ENCODE data around the gene CARD10. TPM values are rescaled to one million over a fixed set of nuclear protein-coding genes. Genes with fewer than 3 reads are reported as not detected.
"Not testable (repeated sequence)": the region's sequence is repeated elsewhere in the genome, so short reads cannot be mapped to it uniquely, and the experiment has no call there.

Gene CARD10
- total RNA-seq, 2 donors from 2014 or later = 0.12 to 0.31 TPM

GRCh38 chr22:37561212-37562048 is 42.2 kb upstream of the CARD10 start:
- Mint-ChIP-seq H3K27ac (no peak overlapping the region), H3K4me3 (peak overlapping the region; percentile 87), H3K36me3 (ENCODE audit: low read depth) (no peaks in the 10 kb centered on the region), H3K4me1 (peaks cover 17% of the 10 kb centered on the region), H3K27me3 (peaks cover 49% of the 10 kb centered on the region)
- no peaks in the 10 kb centered on the region for H3K9me3 ChIP-seq (ENCODE audit: control insufficient read depth, low read length, poor library complexity, severe bottlenecking)
- DNase-seq (peak; percentile 57 to 80 (median 59)), ATAC-seq (peak; percentile 66)

DNA sequence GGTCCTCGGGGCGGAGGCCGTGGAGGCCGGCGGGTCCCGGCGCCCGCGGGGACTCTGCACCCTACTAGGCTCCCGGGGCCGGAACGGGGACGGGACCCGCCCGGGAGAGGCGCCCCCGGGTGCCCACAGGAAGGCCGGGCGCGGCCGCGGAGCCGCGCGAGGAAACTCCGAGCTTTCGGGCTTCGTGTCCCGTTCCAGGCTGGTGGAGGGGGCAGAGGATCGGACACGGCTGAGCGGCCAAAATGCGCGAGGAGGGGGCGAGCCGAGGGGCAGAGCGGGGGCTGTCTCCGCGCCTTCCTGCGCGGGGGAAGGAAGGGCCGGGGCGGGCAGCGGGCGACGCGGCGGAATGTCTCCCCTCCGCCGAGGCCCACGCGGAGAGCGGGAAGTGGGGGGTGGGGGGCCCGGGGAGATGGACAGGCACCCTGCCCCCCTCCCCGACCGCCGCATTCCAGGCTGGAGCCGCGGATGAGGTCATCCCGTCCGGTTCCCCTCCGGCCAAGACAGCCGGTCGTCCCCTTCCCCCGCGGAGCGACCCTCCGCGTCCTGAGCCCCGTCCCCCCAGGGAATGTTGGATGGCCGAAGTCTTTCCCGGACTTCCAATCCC is 41.5 kb upstream of the CARD10 start:
- Mint-ChIP-seq H3K36me3 (ENCODE audit: low read depth) (peaks cover 5% of the 10 kb centered on the region), H3K27ac (no peak overlapping the region), H3K4me3 (peak overlapping the region; percentile 87), H3K4me1 (peaks cover 17% of the 10 kb centered on the region), H3K27me3 (peaks cover 51% of the 10 kb centered on the region)
- ATAC-seq (no peak), DNase-seq (no peak)
- H3K9me3 ChIP-seq (ENCODE audit: control insufficient read depth, low read length, poor library complexity, severe bottlenecking) = no peaks in the 10 kb centered on the region

DNA sequence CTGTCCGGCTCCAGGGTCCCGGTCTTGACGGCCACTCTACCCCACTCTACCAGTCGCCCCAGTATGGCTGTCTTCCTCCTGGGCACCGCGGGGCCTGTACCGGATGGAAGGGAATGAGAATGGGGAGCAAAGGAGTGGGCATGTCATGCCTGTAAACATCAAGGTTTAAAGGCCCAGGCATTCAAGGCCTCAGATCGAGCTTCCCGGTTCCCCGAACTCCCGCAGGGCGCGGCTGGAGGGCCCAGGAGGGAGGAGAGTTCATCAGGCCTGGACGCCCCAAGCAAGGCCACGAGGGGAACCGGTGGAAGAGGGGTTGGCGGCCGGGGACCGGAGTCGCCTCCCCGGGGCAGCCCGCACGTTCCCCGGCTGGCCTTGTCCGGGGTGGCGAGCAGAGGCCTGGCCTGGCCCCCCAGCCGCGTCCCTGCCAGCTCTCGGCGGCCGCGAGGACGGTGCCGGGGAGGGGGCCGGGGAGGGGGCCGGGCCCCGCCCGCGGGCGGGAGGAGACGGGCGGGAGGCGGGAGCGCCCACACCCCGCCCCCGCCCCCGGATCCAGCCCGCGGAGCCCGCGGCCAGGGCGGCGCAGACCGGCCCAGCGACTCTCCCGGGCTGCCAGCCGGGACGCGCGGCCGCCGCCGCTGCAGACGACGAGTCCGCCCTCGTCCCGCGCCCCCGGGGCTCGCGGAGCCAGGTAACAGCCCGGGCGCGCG is 40.8 kb upstream of the CARD10 start, which contains the start of gene CDC42EP1:
Gene CDC42EP1 (plus strand): TSS at position 580 of the 707 bp plus-strand sequence. CDS start 5,870 bp downstream, outside the sequence.
- DNase-seq (no peak), ATAC-seq (peak; percentile 22)
- peaks cover 5% of the 10 kb centered on the region for H3K36me3 Mint-ChIP-seq (ENCODE audit: low read depth)

GRCh38 chr22:37559521-37559900 is 40.3 kb upstream of the CARD10 start:
- H3K36me3 Mint-ChIP-seq (ENCODE audit: low read depth) = peaks cover 5% of the 10 kb centered on the region
- H3K4me1 Mint-ChIP-seq = peaks cover 17% of the 10 kb centered on the region
- DNase-seq (no peak), ATAC-seq (no peak)
- H3K9me3 ChIP-seq (ENCODE audit: control insufficient read depth, low read length, poor library complexity, severe bottlenecking) = no peaks in the 10 kb centered on the region
- no peak overlapping the region for H3K27ac Mint-ChIP-seq
- peaks cover 51% of the 10 kb centered on the region for H3K27me3 Mint-ChIP-seq
- H3K4me3 Mint-ChIP-seq = peak overlapping the region; percentile 68

More for the DNA sequence above, 40.8 kb upstream of the CARD10 start, which contains the start of gene CDC42EP1:
- no peaks in the 10 kb centered on the region for H3K9me3 ChIP-seq (ENCODE audit: control insufficient read depth, low read length, poor library complexity, severe bottlenecking)
- Mint-ChIP-seq H3K4me1 (peaks cover 17% of the 10 kb centered on the region), H3K27ac (no peak within 1 kb of the TSS), H3K27me3 (peaks cover 51% of the 10 kb centered on the region), H3K4me3 (peak within 1 kb of the TSS; percentile 87)

DNA sequence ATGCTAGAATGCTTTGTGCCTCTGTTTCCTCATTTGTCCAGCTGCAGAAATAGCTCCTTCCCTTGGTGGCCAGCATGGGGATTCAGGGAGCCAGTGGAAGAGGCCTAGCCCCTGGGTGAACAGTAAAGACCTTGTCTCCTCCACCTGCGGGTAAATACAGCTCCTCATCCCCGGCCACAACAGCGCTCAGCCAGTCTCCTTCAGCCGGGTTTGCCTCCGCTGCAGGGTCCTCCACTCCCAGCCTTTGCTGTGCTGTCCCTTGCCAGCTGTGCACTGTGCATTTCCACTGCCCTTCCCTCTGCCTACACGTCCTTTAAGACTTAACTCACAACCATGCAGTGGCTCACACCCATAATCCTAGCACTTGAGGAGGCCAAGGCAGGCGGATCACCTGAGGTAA is 39.6 kb upstream of the CARD10 start:
- Mint-ChIP-seq H3K4me1 (peaks cover 20% of the 10 kb centered on the region), H3K36me3 (ENCODE audit: low read depth) (peaks cover 7% of the 10 kb centered on the region), H3K27me3 (peaks cover 52% of the 10 kb centered on the region), H3K4me3 (no peak overlapping the region), H3K27ac (no peak overlapping the region)
- H3K9me3 ChIP-seq (ENCODE audit: control insufficient read depth, low read length, poor library complexity, severe bottlenecking) = no peaks in the 10 kb centered on the region
- no peak for DNase-seq
- no peak for ATAC-seq

GRCh38 chr22:37557321-37558001 is 38.2 kb upstream of the CARD10 start:
- ATAC-seq (no peak), DNase-seq (no peak)
- Mint-ChIP-seq H3K4me1 (peaks cover 21% of the 10 kb centered on the region), H3K27me3 (peaks cover 42% of the 10 kb centered on the region), H3K36me3 (ENCODE audit: low read depth) (peaks cover 7% of the 10 kb centered on the region), H3K27ac (no peak overlapping the region), H3K4me3 (no peak overlapping the region)
- no peaks in the 10 kb centered on the region for H3K9me3 ChIP-seq (ENCODE audit: control insufficient read depth, low read length, poor library complexity, severe bottlenecking)

DNA sequence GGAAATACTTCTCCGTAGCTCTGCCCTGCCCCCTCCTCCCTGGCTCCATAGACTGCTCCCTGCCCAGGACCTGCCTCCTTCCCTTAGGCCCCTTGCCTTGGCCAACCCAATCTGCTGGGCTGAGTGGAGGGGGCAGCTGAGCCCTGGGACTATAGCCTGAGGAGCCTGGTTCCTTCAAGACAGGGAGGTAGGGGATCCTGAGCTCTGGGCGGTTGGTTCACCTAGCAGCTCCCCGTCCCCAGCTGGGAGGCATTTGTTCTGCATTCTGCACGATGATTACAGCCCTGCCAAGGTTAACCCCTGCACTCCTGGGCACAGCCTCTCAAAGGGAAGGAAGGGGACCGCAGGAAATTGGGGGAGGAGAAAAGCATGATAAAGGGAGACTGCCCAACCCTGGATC is 37.5 kb upstream of the CARD10 start:
- ATAC-seq = no peak
- no peak overlapping the region for H3K27ac Mint-ChIP-seq
- peaks cover 7% of the 10 kb centered on the region for H3K36me3 Mint-ChIP-seq (ENCODE audit: low read depth)
- DNase-seq = no peak
- peaks cover 35% of the 10 kb centered on the region for H3K27me3 Mint-ChIP-seq
- H3K9me3 ChIP-seq (ENCODE audit: control insufficient read depth, low read length, poor library complexity, severe bottlenecking) = no peaks in the 10 kb centered on the region
- H3K4me1 Mint-ChIP-seq = peaks cover 18% of the 10 kb centered on the region
- no peak overlapping the region for H3K4me3 Mint-ChIP-seq

DNA sequence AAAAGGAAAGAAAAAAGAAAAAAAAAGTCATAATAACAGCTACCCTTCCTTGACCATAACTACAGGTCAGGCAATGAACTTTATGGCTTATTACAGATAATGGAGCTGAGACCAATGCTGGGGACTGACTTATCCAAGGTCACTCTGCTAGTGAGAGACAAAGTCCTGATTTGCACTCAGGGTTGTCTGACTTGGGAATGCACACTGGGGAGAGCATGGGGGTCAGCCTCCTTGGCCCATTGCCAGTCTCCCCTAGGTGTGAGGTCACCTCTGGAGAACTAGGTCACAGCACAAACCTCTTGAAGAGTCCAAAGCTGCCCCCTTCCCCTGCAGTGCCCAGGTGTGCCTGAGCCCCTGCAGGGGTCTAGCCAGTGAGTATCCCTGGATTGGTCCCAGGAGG is 35.8 kb upstream of the CARD10 start:
- Mint-ChIP-seq H3K4me1 (peaks cover 12% of the 10 kb centered on the region), H3K27me3 (peaks cover 38% of the 10 kb centered on the region), H3K27ac (no peak overlapping the region), H3K4me3 (no peak overlapping the region), H3K36me3 (ENCODE audit: low read depth) (peaks cover 7% of the 10 kb centered on the region)
- no peaks in the 10 kb centered on the region for H3K9me3 ChIP-seq (ENCODE audit: control insufficient read depth, low read length, poor library complexity, severe bottlenecking)
- DNase-seq (no peak), ATAC-seq (no peak)

- peaks cover 38% of the 10 kb centered on the region for H3K27me3 Mint-ChIP-seq
- H3K4me3 Mint-ChIP-seq = no peak overlapping the region
- H3K27ac Mint-ChIP-seq = no peak overlapping the region
- ATAC-seq (no peak), DNase-seq (no peak)
- H3K4me1 Mint-ChIP-seq = peaks cover 12% of the 10 kb centered on the region
- peaks cover 7% of the 10 kb centered on the region for H3K36me3 Mint-ChIP-seq (ENCODE audit: low read depth)
- no peaks in the 10 kb centered on the region for H3K9me3 ChIP-seq (ENCODE audit: control insufficient read depth, low read length, poor library complexity, severe bottlenecking)
Measured at GRCh38 chr22:37553725-37554124, 34.5 kb upstream of the CARD10 start.

DNA sequence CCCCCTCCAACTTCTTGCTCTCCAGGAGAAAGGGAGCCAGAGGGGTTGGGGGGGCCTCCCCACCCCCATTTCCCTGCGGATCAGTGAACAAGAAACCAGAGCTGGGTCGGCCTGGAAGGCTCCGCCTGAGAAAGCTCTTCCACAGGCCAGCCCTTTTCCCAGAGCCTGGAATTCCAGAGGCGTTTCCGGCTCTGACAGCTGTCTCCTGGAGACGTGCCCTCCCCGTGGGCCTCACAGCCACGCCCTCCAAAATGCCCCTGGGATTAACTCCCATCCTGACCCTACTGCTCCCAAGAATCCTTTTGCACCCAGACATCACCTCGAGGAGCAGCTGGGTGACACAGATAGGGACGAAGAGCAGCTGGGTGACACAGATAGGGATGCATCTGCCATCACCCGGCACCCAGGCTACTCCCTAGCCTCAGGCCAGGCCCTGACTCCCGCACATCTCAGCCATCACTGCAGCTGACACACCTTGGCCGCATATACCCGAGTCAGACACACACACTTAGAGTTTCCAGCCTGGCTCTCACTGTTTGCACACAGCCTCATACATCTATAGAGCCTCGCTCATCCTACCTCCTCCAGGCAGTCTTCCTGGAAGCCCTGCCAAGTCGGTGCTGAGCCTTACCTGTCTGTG is 33.4 kb upstream of the CARD10 start:
- Mint-ChIP-seq H3K36me3 (ENCODE audit: low read depth) (peaks cover 7% of the 10 kb centered on the region), H3K4me1 (peaks cover 12% of the 10 kb centered on the region), H3K27me3 (peaks cover 32% of the 10 kb centered on the region), H3K27ac (no peak overlapping the region), H3K4me3 (no peak overlapping the region)
- ATAC-seq (no peak), DNase-seq (no peak)
- no peaks in the 10 kb centered on the region for H3K9me3 ChIP-seq (ENCODE audit: control insufficient read depth, low read length, poor library complexity, severe bottlenecking)

DNA sequence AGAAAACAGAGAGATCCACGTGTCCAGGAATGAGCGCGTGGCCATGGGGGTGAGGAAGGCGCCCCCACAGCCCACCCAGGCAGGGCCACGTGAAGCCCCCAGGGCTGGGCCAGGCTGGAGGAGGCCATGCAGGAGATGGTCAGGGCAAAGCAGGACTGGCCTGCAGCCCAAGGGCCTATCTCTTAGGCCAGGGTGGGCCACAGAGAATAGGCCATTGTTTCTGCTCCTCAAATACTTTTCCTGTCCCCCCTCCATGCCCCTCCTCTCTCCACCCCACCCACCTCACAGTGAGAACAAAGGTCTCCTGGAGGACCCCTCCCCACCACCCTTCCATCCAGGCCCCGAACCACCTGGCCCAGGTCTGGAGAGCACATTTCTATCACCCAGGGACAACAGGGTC is 32.8 kb upstream of the CARD10 start:
- H3K27ac Mint-ChIP-seq = no peak overlapping the region

GRCh38 chr22:37550921-37551320 is 31.7 kb upstream of the CARD10 start:
- not testable (repeated sequence) for H3K4me3 Mint-ChIP-seq; H3K36me3 Mint-ChIP-seq (ENCODE audit: low read depth); DNase-seq; ATAC-seq; H3K4me1 Mint-ChIP-seq; H3K9me3 ChIP-seq (ENCODE audit: control insufficient read depth, low read length, poor library complexity, severe bottlenecking)
- peak overlapping the region; percentile 66 for H3K27ac Mint-ChIP-seq
- H3K27me3 Mint-ChIP-seq = peaks cover 19% of the 10 kb centered on the region

More for the DNA sequence above, 32.8 kb upstream of the CARD10 start:
- peaks cover 7% of the 10 kb centered on the region for H3K36me3 Mint-ChIP-seq (ENCODE audit: low read depth)
- peaks cover 26% of the 10 kb centered on the region for H3K27me3 Mint-ChIP-seq
- peaks cover 9% of the 10 kb centered on the region for H3K4me1 Mint-ChIP-seq
- no peak for ATAC-seq
- no peaks in the 10 kb centered on the region for H3K9me3 ChIP-seq (ENCODE audit: control insufficient read depth, low read length, poor library complexity, severe bottlenecking)
- H3K4me3 Mint-ChIP-seq = no peak overlapping the region
- no peak for DNase-seq

Measured in T-helper 17 cell (primary cell).